NCI-H226 (cell line): ENCODE measurements around the gene PIF1.

Experiments used
- DNase-seq: peaks from one replicate; pipeline ENCODE4 v3.0.0-alpha.2; 2015

The PIF1 gene, protein sequence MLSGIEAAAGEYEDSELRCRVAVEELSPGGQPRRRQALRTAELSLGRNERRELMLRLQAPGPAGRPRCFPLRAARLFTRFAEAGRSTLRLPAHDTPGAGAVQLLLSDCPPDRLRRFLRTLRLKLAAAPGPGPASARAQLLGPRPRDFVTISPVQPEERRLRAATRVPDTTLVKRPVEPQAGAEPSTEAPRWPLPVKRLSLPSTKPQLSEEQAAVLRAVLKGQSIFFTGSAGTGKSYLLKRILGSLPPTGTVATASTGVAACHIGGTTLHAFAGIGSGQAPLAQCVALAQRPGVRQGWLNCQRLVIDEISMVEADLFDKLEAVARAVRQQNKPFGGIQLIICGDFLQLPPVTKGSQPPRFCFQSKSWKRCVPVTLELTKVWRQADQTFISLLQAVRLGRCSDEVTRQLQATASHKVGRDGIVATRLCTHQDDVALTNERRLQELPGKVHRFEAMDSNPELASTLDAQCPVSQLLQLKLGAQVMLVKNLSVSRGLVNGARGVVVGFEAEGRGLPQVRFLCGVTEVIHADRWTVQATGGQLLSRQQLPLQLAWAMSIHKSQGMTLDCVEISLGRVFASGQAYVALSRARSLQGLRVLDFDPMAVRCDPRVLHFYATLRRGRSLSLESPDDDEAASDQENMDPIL

DNA sequence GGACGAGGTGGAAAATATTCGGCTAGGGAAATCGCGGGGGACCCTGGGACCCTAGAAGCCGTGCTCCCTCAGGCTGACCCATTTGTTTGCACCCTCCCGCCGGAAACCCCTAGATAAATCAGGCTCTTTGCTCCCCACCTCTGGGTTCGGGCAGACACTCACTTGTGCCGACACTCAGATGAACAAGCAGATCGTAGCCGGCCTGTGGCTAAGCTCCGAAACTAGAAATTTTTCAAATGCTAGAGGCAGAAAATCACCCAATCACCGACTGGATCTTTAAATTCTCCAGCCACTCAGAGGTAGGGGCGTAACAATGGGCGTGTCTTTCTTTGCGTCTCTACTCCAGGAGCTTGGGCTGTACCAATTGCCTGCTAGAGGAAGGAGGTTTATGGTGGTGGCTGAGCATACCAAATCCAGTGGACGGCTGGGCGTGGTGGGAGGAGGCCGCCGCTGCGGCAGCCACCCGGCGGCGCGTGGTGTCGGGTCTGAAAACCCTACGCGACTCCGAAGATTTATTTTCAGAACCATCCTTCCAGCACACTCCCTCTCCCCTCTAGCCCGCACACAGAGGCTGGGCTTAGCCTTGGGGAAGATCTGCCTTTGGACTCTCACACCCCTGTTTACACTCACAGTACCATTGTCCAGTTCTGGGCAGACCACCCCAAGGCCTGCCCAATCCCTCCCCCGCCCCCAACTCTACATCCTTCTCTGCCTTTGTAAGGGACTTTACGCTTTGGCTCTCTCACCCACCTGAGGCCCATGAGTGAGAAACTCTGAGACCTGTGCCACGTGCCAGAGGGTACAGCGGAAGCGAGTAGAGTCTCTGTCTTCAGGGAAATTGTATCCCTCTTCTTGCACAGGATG, at the start of gene PIF1:
TSS of gene PIF1 (minus strand) at position 217 of the 864 bp plus-strand sequence. CDS start 1,312 bp downstream, outside the sequence.
- DNase-seq: peak; percentile 98

DNA sequence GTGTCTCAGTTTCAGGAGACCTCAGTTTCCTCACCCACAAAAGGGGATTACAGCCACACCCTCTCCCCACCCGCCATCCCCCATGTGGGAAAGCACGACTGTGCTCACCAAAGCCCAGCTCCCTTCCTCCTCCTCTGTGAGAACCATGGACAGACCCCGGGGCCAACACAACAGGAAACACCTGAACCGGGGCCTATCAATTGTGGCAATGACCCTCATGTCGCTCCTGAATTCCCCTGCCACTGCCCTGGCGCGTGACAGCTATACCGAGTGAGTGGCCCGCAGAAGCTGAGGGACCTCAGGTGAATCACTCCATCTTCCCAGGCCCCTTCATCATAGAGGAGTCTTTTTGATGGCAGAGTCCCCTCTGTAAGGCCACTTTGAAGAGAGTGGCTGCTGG, 44.9 kb upstream of the PIF1 start:
- no peak for DNase-seq

DNA sequence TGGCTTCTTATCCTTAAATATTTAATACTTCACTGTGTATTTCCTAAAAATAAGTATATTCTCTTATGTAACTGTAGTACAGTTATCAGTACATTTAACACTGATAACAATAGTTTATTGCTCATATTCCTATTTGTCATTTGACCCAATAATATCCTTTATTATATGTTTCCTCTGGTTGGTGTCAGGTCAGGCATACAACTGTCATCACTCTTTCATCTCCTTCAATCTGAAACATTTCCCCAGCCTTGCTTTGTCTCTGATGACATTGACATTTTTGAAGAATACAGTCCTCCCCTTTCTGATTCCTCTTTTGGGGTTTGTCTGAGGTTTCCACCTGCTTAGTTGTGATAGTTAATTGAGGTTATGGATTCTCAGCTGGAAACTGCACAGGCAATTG, 44.1 kb upstream of the PIF1 start:
- DNase-seq: no peak

DNA sequence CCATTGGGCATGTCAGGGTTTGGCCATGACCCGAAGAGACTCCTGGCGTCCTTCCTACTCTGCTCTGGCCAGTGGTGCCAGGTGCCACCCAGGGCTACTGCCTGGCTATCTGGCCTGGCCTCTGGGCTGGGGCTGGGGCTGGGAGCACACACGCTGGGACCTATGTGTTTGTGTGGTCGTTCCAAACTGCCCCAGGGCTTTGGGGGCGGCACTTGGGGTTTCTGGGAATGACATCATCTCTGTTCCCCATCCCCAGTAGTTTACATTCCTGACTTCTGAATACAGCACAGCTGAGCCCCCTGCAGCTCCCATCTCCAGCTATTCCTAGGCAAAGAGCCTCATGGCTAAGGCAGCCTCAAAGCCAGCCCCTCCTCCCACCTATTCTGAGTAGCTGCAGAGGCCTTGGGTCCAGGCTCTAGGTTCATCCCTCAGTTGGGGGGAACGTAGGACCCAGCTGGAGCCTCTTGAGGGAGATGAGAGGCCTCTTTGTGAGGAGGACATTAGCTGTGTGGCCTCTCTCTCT, 40.6 kb upstream of the PIF1 start:
- DNase-seq: peak; percentile 94

DNA sequence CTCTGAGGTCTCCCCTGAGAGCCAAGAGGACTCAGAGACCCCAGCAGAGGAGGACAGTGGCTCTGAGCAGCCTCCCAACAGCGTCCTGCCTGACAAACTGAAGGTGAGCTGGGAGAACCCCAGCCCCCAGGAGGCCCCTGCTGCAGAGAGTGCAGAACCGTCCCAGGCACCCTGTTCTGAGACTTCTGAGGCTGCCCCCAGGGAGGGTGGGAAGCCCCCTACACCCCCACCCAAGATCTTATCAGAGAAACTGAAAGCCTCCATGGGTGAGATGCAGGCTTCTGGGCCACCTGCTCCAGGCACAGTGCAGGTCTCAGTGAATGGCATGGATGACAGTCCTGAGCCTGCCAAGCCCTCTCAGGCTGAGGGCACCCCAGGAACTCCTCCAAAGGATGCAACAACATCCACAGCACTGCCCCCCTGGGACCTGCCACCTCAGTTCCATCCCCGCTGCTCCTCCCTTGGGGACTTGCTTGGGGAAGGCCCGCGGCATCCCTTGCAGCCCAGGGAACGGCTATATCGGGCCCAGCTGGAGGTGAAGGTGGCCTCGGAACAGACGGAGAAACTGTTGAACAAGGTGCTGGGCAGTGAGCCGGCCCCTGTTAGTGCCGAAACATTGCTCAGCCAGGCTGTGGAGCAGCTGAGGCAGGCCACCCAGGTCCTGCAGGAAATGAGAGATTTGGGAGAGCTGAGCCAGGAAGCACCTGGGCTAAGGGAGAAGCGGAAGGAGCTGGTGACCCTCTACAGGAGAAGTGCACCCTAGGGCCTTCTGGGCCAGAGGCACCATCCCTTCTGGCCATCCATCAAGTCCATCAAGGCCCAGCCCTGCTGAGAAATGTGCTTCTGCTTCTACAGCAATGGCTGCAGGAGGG, 39.9 kb upstream of the PIF1 start:
- DNase-seq: no peak

DNA sequence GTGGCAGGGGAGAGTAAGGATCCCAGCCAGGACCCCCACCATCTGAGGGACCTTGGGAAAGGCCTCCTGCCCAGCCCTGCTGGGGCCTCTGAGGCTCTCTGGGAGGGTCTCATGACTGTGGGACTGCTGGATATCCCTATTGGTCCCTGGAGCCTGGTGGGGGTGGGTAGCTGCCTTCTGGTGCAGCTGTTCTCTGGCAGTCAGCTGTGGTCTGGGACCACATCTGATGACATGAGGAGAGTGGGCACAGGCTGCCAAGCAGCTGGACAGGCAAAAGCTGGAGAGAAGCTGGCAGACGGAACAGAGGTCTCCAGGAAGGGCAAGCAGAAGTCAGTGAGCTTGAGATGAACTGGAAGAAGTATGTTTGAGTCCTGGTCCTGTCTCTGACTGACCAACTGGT, 38.6 kb upstream of the PIF1 start:
- DNase-seq: no peak

DNA sequence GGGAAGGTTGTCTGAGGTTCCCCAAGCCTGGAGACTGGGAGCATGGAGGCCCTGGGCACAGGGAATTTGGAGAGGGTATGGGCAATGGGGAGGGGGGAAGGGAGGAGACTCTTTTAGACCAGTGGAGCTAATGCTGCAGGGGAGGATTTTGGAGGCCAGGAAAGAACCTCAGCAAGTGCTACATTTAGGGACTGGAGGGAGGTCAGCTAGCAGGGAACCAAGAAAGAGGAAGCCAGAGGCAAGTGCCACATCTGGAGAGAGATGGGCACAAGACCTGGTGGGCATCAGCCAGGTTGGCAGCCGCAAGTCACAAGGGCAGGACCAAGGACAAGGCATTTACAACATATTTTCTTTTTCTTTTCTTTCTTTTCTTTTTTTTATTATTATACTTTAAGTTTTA, 37.0 kb upstream of the PIF1 start:
- no peak for DNase-seq

DNA sequence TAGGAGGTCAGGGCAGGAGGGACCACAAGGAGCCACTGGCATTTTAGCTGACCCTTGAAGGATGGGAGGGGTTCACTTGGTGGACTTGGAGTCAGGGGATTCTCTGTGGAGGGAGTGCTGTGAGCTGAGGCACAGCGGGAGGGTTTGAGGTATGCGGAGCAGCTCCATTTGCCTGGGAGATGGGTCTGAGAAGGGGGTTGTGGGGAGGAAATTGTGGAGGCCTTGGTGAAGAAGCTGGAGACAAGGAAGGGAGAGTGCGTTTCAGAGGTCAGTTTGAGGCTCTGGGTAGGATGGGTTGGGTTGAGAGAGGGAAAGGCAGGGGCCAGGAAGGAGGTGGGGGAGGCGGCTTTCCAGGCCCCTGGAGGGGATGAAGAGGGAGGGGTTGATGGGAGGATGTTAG, 36.5 kb upstream of the PIF1 start:
- DNase-seq: no peak

DNA sequence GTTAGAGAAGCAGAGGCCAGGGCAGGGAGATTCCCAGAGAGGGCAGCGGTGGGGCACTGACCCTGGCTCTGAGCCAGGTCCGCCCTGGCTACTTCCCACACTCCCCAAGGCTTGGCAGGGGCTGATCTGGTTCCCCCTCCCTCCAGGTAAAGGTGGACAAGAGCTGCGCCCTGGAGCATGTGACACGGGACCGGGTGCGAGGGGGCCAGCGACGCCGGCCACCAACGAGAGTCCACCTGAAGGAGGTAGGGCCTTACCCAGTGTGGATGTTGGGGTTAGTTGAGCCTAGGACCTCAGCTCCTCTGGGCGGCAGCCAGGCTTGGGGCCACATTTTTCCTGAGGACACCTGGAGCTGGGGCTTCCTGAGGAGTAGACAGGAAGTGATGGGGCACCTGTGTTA, 35.9 kb upstream of the PIF1 start:
- no peak for DNase-seq

DNA sequence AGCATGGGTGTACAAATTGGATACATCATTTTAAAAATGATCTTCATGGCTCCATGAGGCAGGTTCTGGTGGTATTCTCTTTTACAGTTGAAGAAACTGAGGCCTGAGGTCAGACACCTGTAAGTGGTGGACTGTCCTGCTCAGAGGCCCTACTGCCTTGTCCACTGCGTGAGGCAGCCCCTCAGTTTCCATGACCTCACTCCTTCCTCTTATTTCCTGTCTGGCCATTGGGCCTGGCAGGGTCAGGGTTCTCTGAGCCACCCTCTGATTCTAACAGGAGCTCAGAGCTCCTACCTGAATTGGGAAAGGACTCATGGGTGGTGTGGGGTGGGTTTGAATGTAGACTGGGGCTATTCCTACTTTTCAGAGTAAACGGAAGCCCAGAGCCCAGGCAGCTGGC, 33.8 kb upstream of the PIF1 start:
- no peak for DNase-seq

DNA sequence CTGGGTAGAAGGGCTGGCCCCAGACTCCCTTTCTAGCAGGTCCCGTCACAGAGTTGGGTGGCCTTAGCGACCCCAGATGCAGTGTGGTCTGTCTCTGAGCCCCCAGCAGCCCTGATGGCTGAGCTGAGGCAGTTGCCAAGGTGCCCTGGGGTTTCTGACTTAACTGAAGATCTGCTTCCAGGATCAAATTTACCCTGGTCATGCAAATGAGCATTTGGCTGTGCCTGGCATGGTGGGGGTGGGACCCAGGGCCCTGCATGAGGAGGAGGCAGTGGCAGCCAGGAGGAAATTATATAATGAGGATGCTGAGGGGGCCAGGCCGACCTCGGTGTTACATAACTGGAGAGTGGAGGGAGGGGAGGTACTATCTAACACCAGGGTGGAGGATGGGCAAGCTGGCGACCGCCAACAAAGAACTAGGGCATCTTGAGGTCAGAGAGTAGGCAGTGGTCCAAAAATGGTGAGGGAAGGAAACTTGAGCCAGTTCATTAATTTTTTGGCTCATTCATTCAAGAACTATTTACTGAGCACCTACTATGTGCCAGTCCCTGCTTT, 32.7 kb upstream of the PIF1 start:
- no peak for DNase-seq

DNA sequence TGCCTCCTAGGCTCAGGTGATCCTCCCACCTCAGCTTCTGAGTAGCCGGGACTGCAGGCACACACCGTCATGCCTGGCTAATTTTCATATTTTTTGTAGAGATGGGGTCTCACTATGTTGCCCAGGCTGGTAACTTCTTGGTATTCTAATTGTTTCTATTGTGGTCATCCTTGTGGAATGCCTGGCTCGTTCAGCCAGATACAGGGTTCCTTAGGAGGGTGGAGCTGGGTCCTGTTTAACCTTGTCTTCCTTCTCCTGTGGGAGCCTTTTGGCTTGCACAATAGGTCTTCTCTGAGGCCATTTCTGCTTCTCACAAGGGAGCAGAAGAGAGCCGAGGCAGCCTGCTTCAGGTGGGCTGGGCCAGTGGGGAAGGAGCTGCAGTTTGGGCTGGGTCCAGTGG, 32.0 kb upstream of the PIF1 start:
- peak; percentile 89 for DNase-seq

DNA sequence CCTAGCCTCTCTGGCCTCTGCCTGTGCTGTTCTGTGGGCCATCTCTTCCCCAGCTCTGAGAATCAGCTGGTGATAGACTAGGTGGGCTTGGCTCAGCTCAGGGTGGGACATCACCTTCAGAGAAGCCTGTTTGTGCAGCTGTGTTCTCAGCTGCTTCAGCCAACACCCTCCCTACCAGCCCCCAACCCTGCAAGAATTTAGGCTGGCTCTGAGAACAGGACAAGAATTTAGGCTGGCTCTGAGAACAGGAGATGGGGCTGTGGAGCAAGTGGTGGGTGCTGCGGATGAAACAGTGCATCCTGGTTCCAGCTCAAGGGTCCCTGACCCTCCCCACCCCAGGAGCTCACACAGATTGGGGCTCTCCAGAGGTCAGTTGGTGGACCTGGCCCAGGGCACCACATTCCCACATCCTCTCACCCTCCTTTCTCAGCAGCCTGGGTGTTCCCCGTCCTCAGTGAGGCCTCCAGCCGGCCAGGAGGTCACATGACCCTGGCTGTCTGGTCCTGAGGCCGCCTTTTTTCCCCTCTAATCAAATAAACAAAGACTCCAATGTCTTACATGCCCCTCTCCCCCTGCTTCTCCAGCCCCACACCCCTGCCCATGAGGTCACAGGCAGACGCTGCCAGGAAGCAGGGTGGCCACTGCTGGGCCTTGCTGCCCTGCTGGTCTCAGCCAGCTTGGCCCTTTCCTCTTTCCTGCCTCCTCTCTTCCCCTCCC, 31.1 kb upstream of the PIF1 start:
- DNase-seq: no peak

DNA sequence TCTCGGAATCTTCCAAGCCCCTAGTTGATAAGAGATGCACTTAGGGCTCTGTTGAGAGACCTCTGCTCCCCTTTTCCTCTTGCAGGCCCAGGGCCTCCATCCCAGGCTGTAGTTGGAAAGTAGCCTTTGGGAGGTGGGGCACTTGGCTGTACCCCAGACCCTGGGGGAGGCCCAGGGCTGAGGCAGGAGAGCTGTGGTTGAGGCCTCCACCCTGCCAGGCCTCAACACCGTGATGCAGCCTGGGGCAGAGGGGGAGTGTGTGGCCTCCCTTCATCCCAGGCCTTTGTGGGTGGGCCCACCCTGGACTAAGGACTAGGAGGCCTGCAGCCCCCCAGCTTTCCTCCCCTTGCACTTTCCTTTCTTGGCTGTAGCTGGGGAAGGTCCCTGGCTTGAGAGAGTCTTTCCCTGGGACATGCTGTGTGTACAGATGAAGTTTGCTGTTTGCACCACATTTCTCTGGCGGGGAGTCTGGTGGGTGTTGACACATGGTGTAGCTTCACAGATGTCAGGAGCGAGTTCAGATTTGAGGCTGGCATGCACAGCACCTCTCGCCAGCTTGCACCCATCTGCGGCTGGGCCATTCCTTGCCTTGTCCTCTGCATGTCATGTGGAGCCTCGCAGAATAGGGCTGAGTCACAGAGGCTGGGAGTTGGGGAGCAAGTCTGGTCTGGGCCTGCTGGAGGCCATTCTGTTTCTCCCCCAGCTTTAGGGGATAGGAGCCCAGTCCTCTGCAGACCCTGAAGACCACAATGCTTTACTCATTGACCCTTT, 29.9 kb upstream of the PIF1 start:
- DNase-seq: no peak

DNA sequence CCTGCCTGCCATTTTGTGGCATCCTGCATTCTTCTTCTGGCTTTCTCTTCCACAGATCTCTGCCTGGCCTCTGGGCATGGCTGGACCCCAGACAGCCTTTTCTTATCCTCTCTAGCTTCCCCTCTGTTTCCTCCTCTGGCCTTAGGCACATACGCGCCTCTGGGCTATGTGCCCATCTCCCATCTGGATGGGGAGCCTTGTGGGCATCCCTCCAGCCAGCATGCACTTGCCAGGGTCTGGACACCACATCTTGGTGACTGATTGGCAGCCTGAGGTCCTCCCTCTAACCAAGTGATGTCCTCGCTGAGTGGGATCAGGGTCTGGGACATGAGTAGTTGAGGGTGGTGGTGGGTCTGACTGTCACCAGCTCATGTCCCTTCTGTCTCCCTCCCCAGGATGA, 29.1 kb upstream of the PIF1 start:
- DNase-seq: no peak

DNA sequence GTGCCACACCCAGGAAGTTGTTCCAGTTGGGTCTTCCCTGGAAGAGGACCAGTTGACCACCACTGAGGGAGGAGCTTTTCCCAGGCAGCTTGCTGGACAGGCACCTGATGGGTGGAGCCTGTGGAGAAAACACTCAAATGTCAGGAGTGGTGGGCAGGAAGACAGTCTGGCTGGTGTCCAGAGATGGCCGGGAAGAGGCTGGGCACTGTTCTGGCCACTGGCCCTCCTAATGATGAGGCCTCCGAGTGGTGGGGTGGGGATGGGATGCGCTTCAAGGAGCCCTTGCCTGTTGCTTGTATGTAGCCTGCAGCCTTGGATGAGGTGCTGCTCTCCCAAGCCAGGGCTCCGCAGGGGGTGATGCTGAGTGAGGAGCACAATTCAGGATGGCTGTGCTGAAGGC, 28.6 kb upstream of the PIF1 start:
- DNase-seq: peak; percentile 64

DNA sequence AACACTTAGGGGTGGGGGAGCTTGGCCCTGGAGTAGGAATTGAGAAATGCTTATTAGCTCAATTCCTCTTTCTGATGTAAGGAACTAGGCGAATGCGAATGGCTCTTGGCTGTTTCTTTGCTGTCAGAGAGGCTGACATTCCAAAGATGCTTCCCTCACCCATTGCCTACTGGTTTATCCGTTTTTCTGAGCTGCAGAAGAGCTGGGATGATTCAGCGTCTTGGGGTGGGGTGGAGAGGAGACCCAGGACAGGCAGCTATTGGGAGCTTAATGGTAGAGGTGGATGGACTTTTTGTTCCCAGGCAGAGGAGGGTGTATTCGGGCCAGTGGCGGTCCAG, 26.0 kb upstream of the PIF1 start:
- DNase-seq: peak; percentile 75

DNA sequence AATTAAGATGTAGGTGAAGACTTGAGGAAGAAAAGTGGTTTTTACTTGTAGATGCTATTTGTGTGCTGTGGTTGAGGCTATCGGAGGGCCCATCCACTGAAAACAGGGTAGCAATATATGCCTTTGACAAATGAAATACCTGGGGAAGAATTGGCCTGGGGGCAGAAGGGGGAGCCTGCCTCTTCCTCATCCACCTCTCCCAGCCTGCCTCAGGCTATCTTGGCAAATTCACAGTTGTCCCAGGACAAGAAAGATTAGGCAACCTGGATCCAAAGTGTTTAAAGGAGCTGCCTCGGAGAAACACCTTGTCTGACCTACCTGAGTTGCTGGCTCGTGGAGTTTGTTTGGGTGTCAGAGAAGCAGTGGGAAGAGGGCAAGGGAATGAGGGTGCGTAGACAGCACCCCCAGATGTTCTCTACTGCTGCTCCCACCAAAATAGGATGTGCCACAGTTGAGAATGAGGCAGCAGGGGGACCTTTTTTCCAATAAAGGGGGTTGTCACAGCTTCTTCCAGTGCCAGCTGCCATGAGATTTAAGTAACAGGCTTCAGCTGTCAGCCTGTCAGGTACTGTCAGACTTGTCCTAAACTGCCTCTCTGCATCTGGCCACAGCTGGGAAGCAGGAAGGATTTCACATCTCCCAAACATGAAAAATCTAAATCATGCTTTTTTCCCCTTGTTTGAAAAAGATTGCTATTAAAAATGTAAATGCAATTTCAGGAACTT, 25.5 kb upstream of the PIF1 start:
- no peak for DNase-seq

DNA sequence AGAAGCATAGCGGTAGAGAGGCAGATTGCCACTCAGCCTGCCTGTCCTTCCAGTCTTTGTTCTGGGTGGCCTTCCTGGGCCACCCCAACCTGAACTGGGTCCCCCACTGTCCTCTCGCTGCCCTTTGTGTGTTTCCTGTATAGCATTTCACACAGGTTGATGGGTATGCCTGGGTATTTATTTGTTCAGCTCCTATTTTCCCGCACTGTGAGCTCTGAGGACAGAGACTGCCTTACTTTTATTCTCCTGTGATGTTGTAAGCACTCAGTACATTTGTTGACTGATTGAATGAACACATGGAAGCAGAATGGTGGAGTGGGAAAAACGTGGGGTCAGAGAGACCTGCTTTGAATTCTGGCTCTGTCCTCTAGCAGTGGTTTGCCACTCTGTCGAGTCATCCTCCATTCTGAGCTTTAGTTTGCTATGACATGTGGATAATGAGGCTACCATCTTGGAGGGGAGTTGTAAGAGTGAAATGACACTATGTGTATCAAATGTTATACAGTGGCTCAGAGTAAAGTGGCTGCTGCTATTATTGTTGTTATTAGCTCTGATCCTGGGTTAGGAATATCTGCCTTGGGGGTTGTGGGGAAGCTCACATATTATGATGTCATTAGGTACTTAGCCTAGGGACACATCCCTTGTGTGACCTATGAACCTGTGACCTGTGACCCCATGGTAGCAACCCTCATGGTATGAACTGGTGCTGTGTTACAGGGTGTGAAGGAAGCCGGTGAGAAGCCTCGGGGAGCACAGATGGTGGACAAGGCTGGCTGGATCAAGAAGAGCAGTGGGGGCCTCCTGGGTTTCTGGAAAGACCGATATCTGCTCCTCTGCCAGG, 22.6 kb upstream of the PIF1 start:
- DNase-seq: no peak
